ENCODE results near the gene TBC1D19. TPM values are rescaled to one million over a fixed set of nuclear protein-coding genes. Genes with fewer than 3 reads are reported as not detected.
"Not testable (repeated sequence)": the region's sequence is repeated elsewhere in the genome, so short reads cannot be mapped to it uniquely, and the experiment has no call there.

TBC1D19 gene
- total RNA-seq, 4 donors from 2014 or later: 4.3 to 78.4 (median 6.2) TPM

GRCh38 chr4:26663888-26664287, 80.0 kb downstream of the TBC1D19 start:
- no peak for DNase-seq
- TF ChIP-seq, protein P1, sequence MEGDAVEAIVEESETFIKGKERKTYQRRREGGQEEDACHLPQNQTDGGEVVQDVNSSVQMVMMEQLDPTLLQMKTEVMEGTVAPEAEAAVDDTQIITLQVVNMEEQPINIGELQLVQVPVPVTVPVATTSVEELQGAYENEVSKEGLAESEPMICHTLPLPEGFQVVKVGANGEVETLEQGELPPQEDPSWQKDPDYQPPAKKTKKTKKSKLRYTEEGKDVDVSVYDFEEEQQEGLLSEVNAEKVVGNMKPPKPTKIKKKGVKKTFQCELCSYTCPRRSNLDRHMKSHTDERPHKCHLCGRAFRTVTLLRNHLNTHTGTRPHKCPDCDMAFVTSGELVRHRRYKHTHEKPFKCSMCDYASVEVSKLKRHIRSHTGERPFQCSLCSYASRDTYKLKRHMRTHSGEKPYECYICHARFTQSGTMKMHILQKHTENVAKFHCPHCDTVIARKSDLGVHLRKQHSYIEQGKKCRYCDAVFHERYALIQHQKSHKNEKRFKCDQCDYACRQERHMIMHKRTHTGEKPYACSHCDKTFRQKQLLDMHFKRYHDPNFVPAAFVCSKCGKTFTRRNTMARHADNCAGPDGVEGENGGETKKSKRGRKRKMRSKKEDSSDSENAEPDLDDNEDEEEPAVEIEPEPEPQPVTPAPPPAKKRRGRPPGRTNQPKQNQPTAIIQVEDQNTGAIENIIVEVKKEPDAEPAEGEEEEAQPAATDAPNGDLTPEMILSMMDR (IDR thresholded peaks at IDR 0.05): no peak
- no peak for TF ChIP-seq POLR2A (IDR thresholded peaks at IDR 0.05)
- H3K4me1 ChIP-seq: no peaks in the 10 kb centered on the region
- H3K36me3 ChIP-seq: no peaks in the 10 kb centered on the region
- H3K4me3 ChIP-seq: no peak overlapping the region
- H3K27me3 ChIP-seq: no peaks in the 10 kb centered on the region
- no peak overlapping the region for H3K27ac ChIP-seq
- H3K9me3 ChIP-seq: no peaks in the 10 kb centered on the region

DNA sequence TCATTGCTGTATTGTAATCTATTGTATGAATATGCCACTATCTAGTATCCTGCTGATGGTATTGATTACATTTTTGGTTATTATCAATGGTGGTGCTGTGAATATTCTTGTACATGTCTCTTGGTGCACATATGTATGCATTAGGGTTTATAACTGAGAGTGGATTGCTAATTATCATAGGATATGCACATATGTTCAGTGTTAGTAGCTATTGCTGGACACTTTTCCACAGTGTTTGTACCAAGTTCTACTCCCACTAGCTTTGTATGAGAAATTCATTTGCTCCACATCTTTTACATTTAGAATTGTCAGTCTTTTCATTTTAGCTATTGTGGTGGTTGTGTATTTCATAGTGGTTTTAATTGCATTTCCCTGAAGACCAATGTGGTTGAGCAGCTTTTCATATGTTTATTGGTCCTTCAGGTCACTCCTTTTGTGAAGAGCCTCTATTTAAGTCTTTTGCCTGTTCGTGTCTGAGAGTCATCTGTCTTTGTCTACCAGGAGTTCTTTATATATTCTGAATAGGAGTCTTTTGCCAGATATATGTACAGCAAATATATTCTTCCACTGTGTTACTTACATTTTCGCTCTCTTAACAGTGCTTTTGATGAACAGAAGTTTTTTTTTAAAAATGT, 87.1 kb downstream of the TBC1D19 start:
- DNase-seq: no peak
- H3K36me3 ChIP-seq: no peaks in the 10 kb centered on the region
- H3K27ac ChIP-seq: no peak overlapping the region
- TF ChIP-seq, protein P1 (IDR thresholded peaks at IDR 0.05): no peak
- no peak for TF ChIP-seq POLR2A (IDR thresholded peaks at IDR 0.05)
- H3K4me1 ChIP-seq: no peaks in the 10 kb centered on the region
- no peaks in the 10 kb centered on the region for H3K9me3 ChIP-seq
- H3K27me3 ChIP-seq: no peaks in the 10 kb centered on the region
- H3K4me3 ChIP-seq: no peak overlapping the region

- not testable (repeated sequence) for H3K4me1 ChIP-seq, DNase-seq, H3K27me3 ChIP-seq, H3K9me3 ChIP-seq, H3K4me3 ChIP-seq, H3K36me3 ChIP-seq, H3K27ac ChIP-seq
These were observed 95.3 kb downstream of the TBC1D19 start for GRCh38 chr4:26679040-26679695.

DNA sequence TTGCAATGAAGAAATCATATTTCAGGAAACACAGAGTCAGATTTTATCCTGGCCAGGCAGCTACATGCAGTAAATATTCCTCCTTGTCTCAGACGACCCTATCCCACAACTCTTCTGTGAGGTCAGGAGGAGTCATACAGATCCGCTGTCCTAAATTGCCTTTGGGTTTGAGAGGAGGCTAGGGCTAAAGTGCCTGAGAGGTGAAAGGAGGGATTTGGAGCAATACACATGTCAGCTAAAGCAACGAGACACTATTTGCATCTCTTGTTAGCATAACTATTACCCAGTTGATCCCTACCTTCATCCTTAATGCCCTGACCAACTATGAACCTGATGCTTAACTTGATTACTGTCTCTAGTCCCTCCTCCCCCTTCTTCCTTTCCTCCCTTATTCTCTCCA, 98.6 kb downstream of the TBC1D19 start:
- H3K4me1 ChIP-seq: no peaks in the 10 kb centered on the region
- no peak for DNase-seq
- no peak overlapping the region for H3K27ac ChIP-seq
- H3K4me3 ChIP-seq: no peak overlapping the region
- TF ChIP-seq, protein P1 (IDR thresholded peaks at IDR 0.05): no peak
- no peak for TF ChIP-seq POLR2A (IDR thresholded peaks at IDR 0.05)
- H3K36me3 ChIP-seq: no peaks in the 10 kb centered on the region
- no peaks in the 10 kb centered on the region for H3K27me3 ChIP-seq
- peaks cover 0 to 7% (median 2%) of the 10 kb centered on the region in 4 donors for H3K9me3 ChIP-seq

DNA sequence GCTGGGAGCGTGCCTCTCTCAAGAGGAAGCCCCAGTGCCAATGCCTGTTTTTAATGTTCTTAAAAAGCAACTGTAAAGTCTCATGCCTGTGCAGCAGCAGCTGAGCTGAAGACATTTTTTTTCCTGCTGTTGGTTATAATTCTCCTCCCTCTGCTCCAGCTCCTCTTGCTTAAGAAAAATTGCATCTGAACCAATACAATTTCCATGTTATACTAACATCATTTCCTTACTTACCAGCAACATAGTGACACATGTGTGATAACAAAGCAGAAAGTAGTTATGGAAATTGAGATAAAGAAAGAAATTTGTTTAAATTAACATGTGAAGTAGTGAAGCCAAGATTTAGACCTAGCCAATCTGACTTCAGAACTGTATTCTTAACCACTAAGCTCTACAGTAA, 101.4 kb downstream of the TBC1D19 start:
- DNase-seq: no peak
- Histone ChIP-seq H3K4me1 (no peaks in the 10 kb centered on the region), H3K36me3 (no peaks in the 10 kb centered on the region), H3K27me3 (no peaks in the 10 kb centered on the region), H3K9me3 (no peaks in the 10 kb centered on the region), H3K27ac (no peak overlapping the region), H3K4me3 (no peak overlapping the region)
- TF ChIP-seq, protein P1 (IDR thresholded peaks at IDR 0.05): no peak

GRCh38 chr4:26687728-26688127, 103.8 kb downstream of the TBC1D19 start:
- Histone ChIP-seq H3K4me3 (no peak overlapping the region), H3K4me1 (no peaks in the 10 kb centered on the region), H3K36me3 (no peaks in the 10 kb centered on the region), H3K27ac (no peak overlapping the region), H3K9me3 (no peaks in the 10 kb centered on the region), H3K27me3 (no peaks in the 10 kb centered on the region)
- no peak for DNase-seq
- TF ChIP-seq POLR2A (IDR thresholded peaks at IDR 0.05): no peak
- TF ChIP-seq, protein P1 (IDR thresholded peaks at IDR 0.05): no peak
